HG02610 (cell line): ENCODE data around the gene TEAD1.
"Not testable (repeated sequence)": the region's sequence is repeated elsewhere in the genome, so short reads cannot be mapped to it uniquely, and the experiment has no call there.

Source experiments
- ATAC-seq: cut with Tn5 transposase; IDR thresholded peaks from one replicate; pipeline ENCODE4 v1.9.1; 2021; ENCODE audit warnings: mild to moderate bottlenecking, moderate library complexity; ENCODE audit not compliant: unreplicated experiment

The TEAD1 gene

GRCh38 chr11:12854829-12855228 is 180.6 kb downstream of the TEAD1 start:
- no peak for ATAC-seq

GRCh38 chr11:12856338-12856737 is 182.1 kb downstream of the TEAD1 start:
- no peak for ATAC-seq

GRCh38 chr11:12857572-12857971 is 183.4 kb downstream of the TEAD1 start:
- ATAC-seq = no peak

- ATAC-seq = no peak
These were observed 185.8 kb downstream of the TEAD1 start for GRCh38 chr11:12859872-12860657.

- ATAC-seq = no peak
These were observed 186.6 kb downstream of the TEAD1 start for GRCh38 chr11:12860827-12861226.

- no peak for ATAC-seq
These were observed 188.7 kb downstream of the TEAD1 start for GRCh38 chr11:12862696-12863469.

GRCh38 chr11:12863605-12864121 is 189.4 kb downstream of the TEAD1 start:
- no peak for ATAC-seq

GRCh38 chr11:12864316-12865156 is 190.3 kb downstream of the TEAD1 start:
- no peak for ATAC-seq

GRCh38 chr11:12865863-12866595 is 191.8 kb downstream of the TEAD1 start:
- ATAC-seq = no peak

- ATAC-seq = no peak
These were observed 193.3 kb downstream of the TEAD1 start for GRCh38 chr11:12867531-12867930.

- no peak for ATAC-seq
These were observed 194.3 kb downstream of the TEAD1 start for GRCh38 chr11:12868315-12869073.

- ATAC-seq = no peak
These were observed 197.0 kb downstream of the TEAD1 start for GRCh38 chr11:12871241-12871640.

- ATAC-seq = no peak
These were observed 197.6 kb downstream of the TEAD1 start for GRCh38 chr11:12871788-12872321.

- ATAC-seq = no peak
These were observed 202.1 kb downstream of the TEAD1 start for GRCh38 chr11:12876340-12876739.

GRCh38 chr11:12876988-12877387 is 202.8 kb downstream of the TEAD1 start:
- no peak for ATAC-seq

- not testable (repeated sequence) for ATAC-seq
These were observed 203.3 kb downstream of the TEAD1 start for GRCh38 chr11:12877508-12877907.

GRCh38 chr11:12880327-12880726 is 206.1 kb downstream of the TEAD1 start:
- no peak for ATAC-seq

- ATAC-seq = no peak
These were observed 208.4 kb downstream of the TEAD1 start for GRCh38 chr11:12882670-12883069.

- no peak for ATAC-seq
These were observed 210.6 kb downstream of the TEAD1 start for GRCh38 chr11:12884751-12885318.
